ENCODE results near the gene MED8. TPM values are rescaled to one million over a fixed set of nuclear protein-coding genes. Genes with fewer than 3 reads are reported as not detected.
A peak's percentile ranks its signal among the peaks of the same experiment; 100 is the strongest.

MED8 gene
- total and polyA plus RNA-seq, 2 of the 13 experiments (the other 11 are each of a cell fraction or from before 2014, with no cell fraction given) = 16.9 to 77.4 TPM

DNA sequence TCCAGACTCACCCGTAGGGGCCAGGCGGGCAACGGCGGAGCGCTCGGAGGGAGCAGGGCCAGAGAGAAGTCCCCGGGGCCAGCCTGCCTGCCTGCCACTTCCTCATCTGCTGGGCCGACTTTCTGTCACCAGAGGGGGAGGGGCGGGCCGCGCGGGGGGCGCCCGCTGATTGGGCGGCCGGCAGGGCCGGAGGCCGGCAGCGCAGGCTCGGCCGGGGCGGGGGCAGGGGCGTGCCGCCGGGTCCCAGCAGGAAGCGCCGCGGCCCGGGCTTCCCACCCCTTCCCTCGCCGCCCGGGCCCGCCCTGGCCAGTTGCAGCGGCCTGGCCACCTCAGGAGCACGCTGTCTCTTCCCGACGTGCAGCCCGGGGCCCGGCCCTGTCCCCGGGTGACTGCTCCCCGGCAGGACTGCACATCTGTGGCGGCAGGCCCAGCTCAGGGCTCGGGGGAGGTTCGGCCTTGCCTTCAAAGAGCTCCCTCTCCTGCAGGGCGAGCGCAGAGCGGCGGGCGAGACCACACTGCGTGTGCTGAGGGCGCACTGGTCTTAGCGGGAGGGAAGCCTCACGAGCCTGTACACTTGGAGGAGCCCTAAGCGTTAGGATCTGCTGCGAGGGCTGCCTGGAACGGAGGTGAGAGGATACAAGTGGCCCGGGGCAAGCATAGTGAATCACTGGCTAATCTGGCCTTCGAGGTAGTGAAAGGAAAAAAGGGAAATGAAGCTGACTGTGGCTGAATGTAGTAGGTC lies 21.5 kb downstream of the MED8 start, which contains the start of gene ELOVL1 (continued):
- TF ChIP-seq, protein P1, sequence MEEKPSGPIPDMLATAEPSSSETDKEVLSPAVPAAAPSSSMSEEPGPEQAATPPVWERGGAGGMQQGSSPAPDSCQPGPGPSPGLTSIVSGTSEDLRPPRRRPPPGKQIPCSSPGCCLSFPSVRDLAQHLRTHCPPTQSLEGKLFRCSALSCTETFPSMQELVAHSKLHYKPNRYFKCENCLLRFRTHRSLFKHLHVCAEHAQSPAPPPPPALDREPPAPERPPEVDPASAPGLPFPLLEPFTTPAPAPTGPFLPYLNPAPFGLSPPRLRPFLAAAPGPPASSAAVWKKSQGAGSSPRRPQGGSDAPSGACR (CRISPR knock-in tag; IDR thresholded peaks at IDR 0.05) = no peak
- TF ChIP-seq TP53 (CRISPR knock-in tag; conservative IDR thresholded peaks at IDR 0.05) (no peak), ZNF737 (CRISPR knock-in tag; IDR thresholded peaks at IDR 0.05; ENCODE audit: borderline replicate concordance) (no peak), ARNT2 (CRISPR knock-in tag; IDR thresholded peaks at IDR 0.05; ENCODE audit: low read depth) (peak; percentile 90), NCOA5 (CRISPR knock-in tag; IDR thresholded peaks at IDR 0.05) (no peak), NONO (IDR thresholded peaks at IDR 0.05) (no peak), NONO (CRISPR knock-in tag; conservative IDR thresholded peaks at IDR 0.05) (peak; percentile 94), HNF4G (IDR thresholded peaks at IDR 0.05; ENCODE audit: borderline replicate concordance, low read depth, low read length) (no peak), HNF4G (CRISPR knock-in tag; IDR thresholded peaks at IDR 0.05; ENCODE audit: borderline replicate concordance, low read depth) (no peak), ZBTB38 (CRISPR knock-in tag; IDR thresholded peaks at IDR 0.05) (no peak; the same call in 1 of the 2 replicates), KLF16 (CRISPR knock-in tag; IDR thresholded peaks at IDR 0.05) (peak in 1 of 2 experiments; percentile 88; a peak in 2 of 4 replicates), DDIT3 (CRISPR knock-in tag; IDR thresholded peaks at IDR 0.05) (no peak), PBX3 (CRISPR knock-in tag; IDR thresholded peaks at IDR 0.05; ENCODE audit: borderline replicate concordance) (peak; percentile 34; the same call in 1 of the 2 replicates), EEA1 (CRISPR knock-in tag; IDR thresholded peaks at IDR 0.05; ENCODE audit: borderline replicate concordance) (peak; percentile 88), SMARCE1 (IDR thresholded peaks at IDR 0.05; ENCODE audit: borderline replicate concordance) (no peak), POLR2AphosphoS2 (IDR thresholded peaks at IDR 0.05; ENCODE audit: low read depth, low read length) (no peak), ZNF143 (CRISPR knock-in tag; IDR thresholded peaks at IDR 0.05) (no peak), PHF8 (CRISPR knock-in tag; IDR thresholded peaks at IDR 0.05) (peak; percentile 97), SSRP1 (CRISPR knock-in tag; IDR thresholded peaks at IDR 0.05) (no peak), ZNF674 (CRISPR knock-in tag; IDR thresholded peaks at IDR 0.05; ENCODE audit: low read depth) (no peak), RXRA (CRISPR knock-in tag; IDR thresholded peaks at IDR 0.05) (peak; percentile 83)
- TF ChIP-seq, protein P2, sequence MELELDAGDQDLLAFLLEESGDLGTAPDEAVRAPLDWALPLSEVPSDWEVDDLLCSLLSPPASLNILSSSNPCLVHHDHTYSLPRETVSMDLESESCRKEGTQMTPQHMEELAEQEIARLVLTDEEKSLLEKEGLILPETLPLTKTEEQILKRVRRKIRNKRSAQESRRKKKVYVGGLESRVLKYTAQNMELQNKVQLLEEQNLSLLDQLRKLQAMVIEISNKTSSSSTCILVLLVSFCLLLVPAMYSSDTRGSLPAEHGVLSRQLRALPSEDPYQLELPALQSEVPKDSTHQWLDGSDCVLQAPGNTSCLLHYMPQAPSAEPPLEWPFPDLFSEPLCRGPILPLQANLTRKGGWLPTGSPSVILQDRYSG (CRISPR knock-in tag; IDR thresholded peaks at IDR 0.05) = peak; percentile 88
- TF ChIP-seq, protein P3, sequence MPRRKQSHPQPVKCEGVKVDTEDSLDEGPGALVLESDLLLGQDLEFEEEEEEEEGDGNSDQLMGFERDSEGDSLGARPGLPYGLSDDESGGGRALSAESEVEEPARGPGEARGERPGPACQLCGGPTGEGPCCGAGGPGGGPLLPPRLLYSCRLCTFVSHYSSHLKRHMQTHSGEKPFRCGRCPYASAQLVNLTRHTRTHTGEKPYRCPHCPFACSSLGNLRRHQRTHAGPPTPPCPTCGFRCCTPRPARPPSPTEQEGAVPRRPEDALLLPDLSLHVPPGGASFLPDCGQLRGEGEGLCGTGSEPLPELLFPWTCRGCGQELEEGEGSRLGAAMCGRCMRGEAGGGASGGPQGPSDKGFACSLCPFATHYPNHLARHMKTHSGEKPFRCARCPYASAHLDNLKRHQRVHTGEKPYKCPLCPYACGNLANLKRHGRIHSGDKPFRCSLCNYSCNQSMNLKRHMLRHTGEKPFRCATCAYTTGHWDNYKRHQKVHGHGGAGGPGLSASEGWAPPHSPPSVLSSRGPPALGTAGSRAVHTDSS (CRISPR knock-in tag; conservative IDR thresholded peaks at IDR 0.05) = no peak
- TF ChIP-seq, protein P4, sequence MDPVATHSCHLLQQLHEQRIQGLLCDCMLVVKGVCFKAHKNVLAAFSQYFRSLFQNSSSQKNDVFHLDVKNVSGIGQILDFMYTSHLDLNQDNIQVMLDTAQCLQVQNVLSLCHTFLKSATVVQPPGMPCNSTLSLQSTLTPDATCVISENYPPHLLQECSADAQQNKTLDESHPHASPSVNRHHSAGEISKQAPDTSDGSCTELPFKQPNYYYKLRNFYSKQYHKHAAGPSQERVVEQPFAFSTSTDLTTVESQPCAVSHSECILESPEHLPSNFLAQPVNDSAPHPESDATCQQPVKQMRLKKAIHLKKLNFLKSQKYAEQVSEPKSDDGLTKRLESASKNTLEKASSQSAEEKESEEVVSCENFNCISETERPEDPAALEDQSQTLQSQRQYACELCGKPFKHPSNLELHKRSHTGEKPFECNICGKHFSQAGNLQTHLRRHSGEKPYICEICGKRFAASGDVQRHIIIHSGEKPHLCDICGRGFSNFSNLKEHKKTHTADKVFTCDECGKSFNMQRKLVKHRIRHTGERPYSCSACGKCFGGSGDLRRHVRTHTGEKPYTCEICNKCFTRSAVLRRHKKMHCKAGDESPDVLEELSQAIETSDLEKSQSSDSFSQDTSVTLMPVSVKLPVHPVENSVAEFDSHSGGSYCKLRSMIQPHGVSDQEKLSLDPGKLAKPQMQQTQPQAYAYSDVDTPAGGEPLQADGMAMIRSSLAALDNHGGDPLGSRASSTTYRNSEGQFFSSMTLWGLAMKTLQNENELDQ (CRISPR knock-in tag; IDR thresholded peaks at IDR 0.05; ENCODE audit: borderline replicate concordance) = peak; percentile 46; the same call in 1 of the 2 replicates

All from HepG2 (cell line).